GM10847 (cell line): Measurements from ENCODE around the gene ATP8A2.

ENCODE experiments used
- POLR2A ChIP-seq: IDR thresholded peaks from 2 replicates; pipeline ENCODE4 v1.6.1; 2011; ENCODE audit not compliant: insufficient read length; ENCODE audit errors: extremely low read depth

The ATP8A2 gene

DNA sequence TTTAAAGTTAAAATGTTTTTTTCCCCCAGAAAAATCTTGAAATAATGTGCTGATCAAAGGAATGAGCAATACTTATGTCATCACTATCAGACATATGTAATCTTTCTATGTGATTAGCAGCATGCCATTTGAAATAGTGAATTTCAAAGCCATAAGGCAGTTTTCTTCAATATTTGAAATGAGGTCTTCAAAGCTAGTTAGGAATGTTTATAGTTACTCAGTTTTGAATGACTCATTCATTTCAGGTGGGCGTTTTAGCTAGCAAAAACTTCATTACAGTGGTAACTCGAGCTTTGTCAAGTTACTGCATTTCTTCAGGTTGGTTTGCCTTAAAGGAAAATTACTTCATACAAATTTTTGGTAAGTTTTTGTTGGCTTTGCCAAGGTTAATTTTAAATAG, 102.1 kb downstream of the ATP8A2 start:
- TF ChIP-seq POLR2A = no peak

GRCh38 chr13:25478186-25478585, 106.4 kb downstream of the ATP8A2 start:
- TF ChIP-seq POLR2A = no peak

DNA sequence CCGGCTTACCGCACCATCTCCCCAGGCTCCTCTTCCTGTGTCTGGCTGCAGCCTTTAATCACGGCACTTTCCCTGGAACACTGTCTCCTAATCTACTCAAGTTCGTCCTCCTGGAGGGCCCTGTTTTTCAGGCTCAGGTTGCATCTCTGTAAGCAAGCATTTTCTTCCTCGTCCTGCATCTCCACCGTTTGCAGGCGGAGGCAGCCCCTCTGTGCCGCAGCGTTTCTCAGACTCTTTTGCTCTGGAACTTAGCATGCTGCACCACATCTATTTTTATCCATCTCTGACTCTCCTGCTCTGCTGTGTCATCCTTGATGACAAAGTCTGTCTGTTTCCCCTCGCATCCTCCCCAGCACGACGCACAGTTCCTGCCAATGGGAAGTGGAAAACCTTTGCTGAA, 117.5 kb downstream of the ATP8A2 start:
- no peak for TF ChIP-seq POLR2A

DNA sequence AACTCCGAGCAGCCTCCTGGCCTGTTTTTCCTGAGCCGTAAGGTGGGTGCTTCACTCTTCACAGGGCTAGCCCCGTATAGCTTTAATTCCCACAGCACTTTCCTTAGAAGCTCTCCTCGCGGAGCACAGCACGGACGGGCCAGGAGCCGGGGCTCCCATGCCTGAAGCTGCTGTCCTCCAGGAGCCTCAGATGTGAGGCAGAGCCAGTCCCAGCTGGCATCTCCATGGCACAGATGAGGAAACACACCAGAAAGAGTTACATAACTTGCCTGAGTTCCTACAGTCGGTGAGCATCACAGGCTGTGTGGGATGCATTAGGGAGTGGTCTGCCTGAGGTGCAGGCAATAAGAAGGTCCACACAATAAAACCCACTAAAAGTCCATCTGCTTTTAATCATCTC, 118.5 kb downstream of the ATP8A2 start:
- TF ChIP-seq POLR2A = no peak

DNA sequence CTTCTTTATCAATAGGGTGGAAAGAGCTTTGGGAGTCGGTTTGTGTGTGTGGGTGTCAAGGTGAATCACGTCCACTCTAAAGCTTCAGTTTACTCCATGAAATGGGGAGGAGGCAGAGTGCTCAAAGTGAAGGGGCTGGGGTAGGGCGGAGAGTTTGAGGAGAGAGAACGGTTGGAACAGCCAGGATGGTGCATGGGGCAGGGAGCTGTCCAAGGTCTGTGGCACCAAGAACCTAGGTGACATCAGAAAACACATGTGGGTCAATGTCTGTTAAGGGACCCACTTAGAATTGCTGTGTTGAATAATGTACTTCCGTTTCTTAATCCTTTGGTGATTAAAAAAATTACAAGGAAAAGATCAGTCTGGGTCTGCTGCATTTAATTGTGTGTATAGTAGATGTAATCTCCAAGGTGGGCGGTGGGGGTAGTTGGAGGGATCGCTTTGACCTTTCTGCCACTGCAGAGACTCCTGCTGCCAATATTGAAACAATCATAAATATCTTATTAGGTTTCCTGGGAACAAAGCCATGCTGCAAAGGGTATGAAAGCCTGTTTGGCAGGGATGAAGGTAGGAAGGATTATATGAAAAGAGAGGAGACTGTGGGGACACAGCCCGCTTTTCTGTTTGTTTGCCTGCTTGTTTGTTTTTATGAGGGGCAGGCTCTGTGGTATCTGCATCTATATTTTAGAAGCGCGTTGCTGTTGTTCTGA, 122.3 kb downstream of the ATP8A2 start:
- TF ChIP-seq POLR2A = no peak

DNA sequence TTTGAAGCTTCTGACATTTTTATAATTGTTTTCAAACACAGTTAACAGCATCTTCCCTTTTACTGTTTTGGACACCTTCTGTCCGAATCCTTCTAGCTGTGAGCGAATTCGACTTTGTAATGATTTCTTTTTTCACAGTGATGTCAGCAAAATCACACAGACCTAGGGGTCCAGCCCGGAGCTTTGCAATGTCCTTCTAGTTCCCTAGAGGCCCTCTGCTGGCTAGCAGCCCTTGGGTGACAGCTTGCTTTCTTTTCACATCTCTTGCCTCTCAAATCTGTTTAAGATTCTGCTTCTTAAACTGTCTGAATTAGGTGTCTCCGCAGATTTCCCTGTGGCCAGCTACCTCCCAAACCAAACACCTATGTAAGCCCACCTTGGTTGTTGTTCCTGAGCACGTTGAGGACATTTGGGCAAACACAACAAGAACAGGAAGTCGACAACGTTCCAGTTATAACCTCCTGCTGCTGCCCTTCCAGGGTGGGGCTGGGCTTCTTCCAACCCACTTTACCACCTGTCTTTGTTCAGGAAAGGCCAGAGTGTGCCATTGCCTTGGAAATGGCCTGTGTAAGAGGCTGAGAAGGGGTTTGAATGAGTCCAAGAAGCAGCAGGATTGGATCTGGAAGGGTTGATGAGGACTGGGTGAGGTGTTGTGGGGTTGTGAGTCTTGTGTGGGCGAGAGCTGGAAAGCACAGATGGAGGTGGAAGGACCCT, 123.1 kb downstream of the ATP8A2 start:
- TF ChIP-seq POLR2A = no peak

DNA sequence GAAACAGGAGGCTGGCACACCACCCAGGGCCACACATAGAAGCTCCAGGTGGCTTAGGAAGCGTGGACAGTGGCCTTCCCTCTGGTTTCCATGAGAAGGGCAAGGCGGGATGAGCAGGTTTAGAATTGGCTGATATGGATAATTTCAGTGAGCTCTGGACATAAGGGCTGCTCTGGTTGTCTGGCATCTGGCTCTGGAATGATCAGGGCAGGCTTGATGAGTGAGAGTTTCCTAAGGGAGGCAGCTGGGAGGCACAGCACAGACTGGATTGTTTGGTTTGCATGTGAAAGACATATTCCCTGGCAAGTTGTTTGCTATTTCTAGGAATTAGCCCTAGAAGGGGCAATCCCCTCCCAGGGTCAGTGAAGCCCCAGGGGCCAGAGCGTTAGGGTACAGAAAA, 129.5 kb downstream of the ATP8A2 start:
- TF ChIP-seq POLR2A = no peak

GRCh38 chr13:25502031-25502430, 130.3 kb downstream of the ATP8A2 start:
- TF ChIP-seq POLR2A = no peak

GRCh38 chr13:25502551-25502950, 130.8 kb downstream of the ATP8A2 start:
- TF ChIP-seq POLR2A = no peak

GRCh38 chr13:25503856-25504255, 132.1 kb downstream of the ATP8A2 start:
- no peak for TF ChIP-seq POLR2A

GRCh38 chr13:25507841-25508240, 136.1 kb downstream of the ATP8A2 start:
- TF ChIP-seq POLR2A = no peak

DNA sequence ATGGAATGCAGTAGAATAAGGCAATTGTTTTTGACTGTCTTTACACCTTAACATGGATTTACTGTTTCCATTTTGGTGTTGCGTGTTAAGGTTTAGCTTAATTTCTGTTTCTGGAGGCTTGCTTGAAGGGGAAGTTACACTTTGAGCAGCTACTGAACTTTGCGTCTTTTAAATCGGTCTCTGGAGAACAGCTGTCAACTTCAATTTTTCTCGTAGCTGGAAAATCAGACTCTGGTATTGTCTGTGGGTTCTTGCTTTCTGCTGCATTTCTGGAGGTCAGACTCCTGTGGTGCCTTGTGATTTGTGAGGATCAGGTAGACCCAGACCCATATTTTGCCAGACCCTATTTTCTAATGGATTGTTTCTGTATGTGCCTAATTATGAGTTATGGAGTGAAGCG, 146.7 kb downstream of the ATP8A2 start:
- TF ChIP-seq POLR2A = no peak

DNA sequence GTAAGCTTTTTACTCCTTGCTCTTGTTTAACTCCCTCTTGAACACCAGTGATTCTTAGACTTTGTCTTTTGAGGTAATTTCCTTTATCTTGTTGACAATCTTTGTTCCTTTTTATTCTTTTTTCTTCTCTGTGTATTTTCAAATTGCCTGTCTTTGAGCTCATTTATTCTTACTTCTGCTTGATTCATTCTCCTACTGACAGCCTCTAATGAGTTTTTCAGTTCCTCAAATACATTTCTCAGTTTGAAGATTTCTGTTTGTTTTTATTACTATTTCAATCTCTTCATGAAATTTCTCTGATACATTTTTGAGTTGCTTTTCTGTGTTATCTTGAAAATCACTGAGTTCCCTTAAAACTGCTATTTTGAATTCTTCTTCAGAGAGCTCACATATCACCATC, 154.1 kb downstream of the ATP8A2 start:
- no peak for TF ChIP-seq POLR2A

DNA sequence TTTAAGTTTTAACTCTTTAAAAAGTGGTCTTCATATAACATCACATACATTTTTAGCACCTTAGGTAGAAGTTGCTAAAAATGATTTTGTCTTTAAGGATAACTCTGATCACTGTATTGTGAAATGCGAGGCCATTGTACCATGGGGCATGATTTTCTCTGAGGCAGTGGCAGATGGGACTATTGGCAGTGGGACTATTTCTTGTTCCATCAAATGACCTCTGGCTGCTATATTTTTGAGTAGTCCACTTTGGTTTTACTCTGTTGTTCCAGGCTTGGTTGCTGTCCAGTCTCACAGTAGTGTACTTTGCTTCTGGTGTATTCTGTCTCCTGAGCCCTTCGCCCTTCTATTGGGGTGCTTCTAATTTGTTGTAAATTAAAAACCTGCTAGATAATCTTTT, 156.5 kb downstream of the ATP8A2 start:
- no peak for TF ChIP-seq POLR2A

DNA sequence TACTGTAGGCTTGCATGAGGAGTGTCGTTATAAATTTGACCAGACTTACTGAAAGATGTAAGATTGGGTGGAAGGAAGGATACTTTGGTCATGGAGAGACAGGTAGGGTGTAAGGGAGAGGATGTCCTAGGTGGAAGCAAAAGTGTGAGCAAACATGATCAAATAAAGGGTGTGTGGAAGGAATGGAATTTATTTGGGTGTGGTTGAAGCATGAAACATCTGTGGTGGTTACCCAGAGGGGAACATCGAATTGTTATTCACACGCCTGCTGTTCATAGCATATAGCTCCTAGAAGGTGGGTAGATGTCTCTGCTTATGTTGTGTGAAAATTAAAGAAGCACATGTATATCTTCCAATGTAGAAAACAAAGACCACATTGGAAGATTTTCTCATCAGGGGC, 157.7 kb downstream of the ATP8A2 start:
- TF ChIP-seq POLR2A = no peak

- no peak for TF ChIP-seq POLR2A
Measured at GRCh38 chr13:25538276-25538675, 166.5 kb downstream of the ATP8A2 start.
